ENCODE data around the gene CCDC192. TPM values are rescaled to one million over a fixed set of nuclear protein-coding genes. Genes with fewer than 3 reads are reported as not detected.
"Not testable (repeated sequence)": the region's sequence is repeated elsewhere in the genome, so short reads cannot be mapped to it uniquely, and the experiment has no call there.

The CCDC192 gene
- total RNA-seq, 1 donor from 2014 or later = 2.1 TPM

- peaks cover 3% of the 10 kb centered on the region for H3K36me3 Mint-ChIP-seq
Observed at GRCh38 chr5:127785098-127785927, 82.1 kb downstream of the CCDC192 start.

GRCh38 chr5:127791439-127791838, 88.2 kb downstream of the CCDC192 start:
- H3K27ac Mint-ChIP-seq = no peak overlapping the region
- no peak overlapping the region for H3K4me3 Mint-ChIP-seq
- peaks cover 44% of the 10 kb centered on the region for H3K9me3 Mint-ChIP-seq
- TF ChIP-seq CTCF (IDR thresholded peaks at IDR 0.05; ENCODE audit: unreplicated experiment) = no peak
- H3K36me3 Mint-ChIP-seq = peaks cover 4% of the 10 kb centered on the region
- H3K4me1 Mint-ChIP-seq = no peaks in the 10 kb centered on the region
- DNase-seq (ENCODE audit: low spot score in 2 of 2, unreplicated experiment in 2 of 2) = no peak
- no peaks in the 10 kb centered on the region for H3K27me3 Mint-ChIP-seq (ENCODE audit: low read depth)

More at GRCh38 chr5:127785098-127785927, 82.1 kb downstream of the CCDC192 start:
- Mint-ChIP-seq H3K27me3 (ENCODE audit: low read depth) (no peaks in the 10 kb centered on the region), H3K9me3 (peaks cover 47% of the 10 kb centered on the region), H3K4me3 (no peak overlapping the region), H3K27ac (no peak overlapping the region), H3K4me1 (no peaks in the 10 kb centered on the region)
- TF ChIP-seq CTCF (IDR thresholded peaks at IDR 0.05; ENCODE audit: unreplicated experiment) = no peak
- no peak for DNase-seq (ENCODE audit: low spot score in 2 of 2, unreplicated experiment in 2 of 2)

GRCh38 chr5:127791908-127792307, 88.7 kb downstream of the CCDC192 start:
- DNase-seq (ENCODE audit: low spot score in 2 of 2, unreplicated experiment in 2 of 2); H3K4me1 Mint-ChIP-seq; H3K36me3 Mint-ChIP-seq; H3K27me3 Mint-ChIP-seq (ENCODE audit: low read depth); H3K4me3 Mint-ChIP-seq; H3K27ac Mint-ChIP-seq: not testable (repeated sequence)
- peaks cover 44% of the 10 kb centered on the region for H3K9me3 Mint-ChIP-seq

- Mint-ChIP-seq H3K9me3 (peaks cover 41% of the 10 kb centered on the region), H3K4me1 (no peaks in the 10 kb centered on the region), H3K36me3 (peaks cover 4% of the 10 kb centered on the region), H3K27me3 (ENCODE audit: low read depth) (no peaks in the 10 kb centered on the region), H3K4me3 (no peak overlapping the region), H3K27ac (no peak overlapping the region)
- no peak for DNase-seq (ENCODE audit: low spot score in 2 of 2, unreplicated experiment in 2 of 2)
- no peak for TF ChIP-seq CTCF (IDR thresholded peaks at IDR 0.05; ENCODE audit: unreplicated experiment)
Observed at GRCh38 chr5:127793052-127793451, 89.9 kb downstream of the CCDC192 start.

GRCh38 chr5:127793879-127794278, 90.7 kb downstream of the CCDC192 start:
- TF ChIP-seq CTCF (IDR thresholded peaks at IDR 0.05; ENCODE audit: unreplicated experiment) = no peak
- H3K36me3 Mint-ChIP-seq = peaks cover 4% of the 10 kb centered on the region
- H3K27me3 Mint-ChIP-seq (ENCODE audit: low read depth) = no peaks in the 10 kb centered on the region
- H3K27ac Mint-ChIP-seq = no peak overlapping the region
- no peak overlapping the region for H3K4me3 Mint-ChIP-seq
- DNase-seq (ENCODE audit: low spot score in 2 of 2, unreplicated experiment in 2 of 2) = no peak
- H3K4me1 Mint-ChIP-seq = no peaks in the 10 kb centered on the region
- peaks cover 34% of the 10 kb centered on the region for H3K9me3 Mint-ChIP-seq

- Mint-ChIP-seq H3K27me3 (ENCODE audit: low read depth) (no peaks in the 10 kb centered on the region), H3K4me1 (no peaks in the 10 kb centered on the region), H3K27ac (no peak overlapping the region), H3K9me3 (peaks cover 16% of the 10 kb centered on the region), H3K36me3 (peaks cover 2% of the 10 kb centered on the region), H3K4me3 (no peak overlapping the region)
- no peak for TF ChIP-seq CTCF (IDR thresholded peaks at IDR 0.05; ENCODE audit: unreplicated experiment)
- no peak for DNase-seq (ENCODE audit: low spot score in 2 of 2, unreplicated experiment in 2 of 2)
Observed at GRCh38 chr5:127796211-127796610, 93.0 kb downstream of the CCDC192 start.

All from mesothelial cell of epicardium (in vitro differentiated cells).